Astrocyte (in vitro differentiated cells and primary cell): Measurements from ENCODE around the gene CLTCL1. TPM values are rescaled to one million over a fixed set of nuclear protein-coding genes. Genes with fewer than 3 reads are reported as not detected.

Experiments
- DNase-seq: peaks from one replicate; pipeline ENCODE4 v3.0.0-alpha.2; 2010; ENCODE audit warnings: low read depth
- FAIRE-seq: peaks from 2 replicates; lab custom pipeline; 2011; peaks lifted over from hg19 to GRCh38; lab: Jason Lieb, UNC
- H2AFZ ChIP-seq: 2 replicates; pipeline ENCODE4 v1.6.0; 2012; ENCODE audit warnings: low read depth, low read length, inconsistent platforms
- H3K27ac ChIP-seq: 2 replicates; pipeline ENCODE4 v1.5.1; 2011; ENCODE audit warnings: low read depth, low read length, inconsistent platforms
- H3K27me3 ChIP-seq: 2 replicates; pipeline ENCODE4 v1.6.0; 2011; ENCODE audit warnings: low read length, inconsistent platforms; ENCODE audit not compliant: insufficient read depth
- H3K36me3 ChIP-seq: 2 replicates; pipeline ENCODE4 v1.5.1; 2011; ENCODE audit warnings: low read length, inconsistent platforms; ENCODE audit not compliant: insufficient read depth
- H3K4me1 ChIP-seq: 2 replicates; pipeline ENCODE4 v1.5.1; 2011; ENCODE audit warnings: low read length, inconsistent platforms; ENCODE audit not compliant: insufficient read depth
- H3K4me2 ChIP-seq: 2 replicates; pipeline ENCODE4 v1.6.0; 2012; ENCODE audit warnings: low read length, inconsistent platforms
- H3K4me3 ChIP-seq: 2 replicates; pipeline ENCODE4 v1.5.1; 2011; ENCODE audit warnings: low read depth, mild to moderate bottlenecking, low read length, inconsistent platforms; ENCODE audit not compliant: insufficient read depth
- H3K79me2 ChIP-seq: 2 replicates; pipeline ENCODE4 v1.6.0; 2012; ENCODE audit warnings: mild to moderate bottlenecking, low read length, inconsistent platforms; ENCODE audit not compliant: insufficient read depth
- H3K9ac ChIP-seq: 2 replicates; pipeline ENCODE4 v1.6.0; 2012; ENCODE audit warnings: mild to moderate bottlenecking, low read length, inconsistent platforms
- H3K9me3 ChIP-seq: 2 replicates; pipeline ENCODE4 v1.5.1; 2012; ENCODE audit warnings: low read depth, mild to moderate bottlenecking, low read length, inconsistent platforms; ENCODE audit not compliant: insufficient read depth
- H4K20me1 ChIP-seq: 2 replicates; pipeline ENCODE4 v1.6.0; 2012; ENCODE audit warnings: low read length, inconsistent platforms; ENCODE audit not compliant: insufficient read depth
- H3K27ac Mint-ChIP-seq: one replicate; pipeline ENCODE4 v1.8.0; 2021; ENCODE audit warnings: mild to moderate bottlenecking, mixed read lengths; ENCODE audit not compliant: unreplicated experiment
- H3K27me3 Mint-ChIP-seq: one replicate; pipeline ENCODE4 v1.8.0; 2021; ENCODE audit warnings: low read depth, mixed read lengths; ENCODE audit not compliant: unreplicated experiment
- H3K36me3 Mint-ChIP-seq: one replicate; pipeline ENCODE4 v1.8.0; 2021; ENCODE audit warnings: low read depth, mixed read lengths; ENCODE audit not compliant: unreplicated experiment
- H3K4me1 Mint-ChIP-seq: one replicate; pipeline ENCODE4 v1.8.0; 2021; ENCODE audit warnings: low read depth, mixed read lengths; ENCODE audit not compliant: unreplicated experiment
- H3K4me3 Mint-ChIP-seq: one replicate; pipeline ENCODE4 v1.8.0; 2021; ENCODE audit warnings: mild to moderate bottlenecking, moderate library complexity, mixed read lengths; ENCODE audit not compliant: unreplicated experiment
- H3K9me3 Mint-ChIP-seq: one replicate; pipeline ENCODE4 v1.8.0; 2021; ENCODE audit warnings: mild to moderate bottlenecking, mixed read lengths; ENCODE audit not compliant: unreplicated experiment
- CTCF ChIP-seq: IDR thresholded peaks from 2 replicates; pipeline ENCODE4 v1.5.1; 2011; ENCODE audit warnings: low read depth, mild to moderate bottlenecking, inconsistent platforms, low read length, moderate library complexity; ENCODE audit not compliant: insufficient read depth
- EZH2 ChIP-seq: IDR thresholded peaks from 2 replicates; pipeline ENCODE4 v1.6.1; 2012; ENCODE audit warnings: mild to moderate bottlenecking, low read length, inconsistent platforms; ENCODE audit not compliant: insufficient read depth
- total RNA-seq: library from RNA; stranded (reverse); gene quantifications from 2 replicates; pipeline ENCODE4 v1.2.1, GENCODE V29; 2021

The CLTCL1 gene
- total RNA-seq, 1 donor from 2014 or later: 54.4 TPM

- Mint-ChIP-seq H3K4me3 (no peak overlapping the region), H3K9me3 (no peaks in the 10 kb centered on the region), H3K27me3 (no peaks in the 10 kb centered on the region), H3K27ac (no peak overlapping the region), H3K4me1 (peaks cover 10% of the 10 kb centered on the region), H3K36me3 (peaks cover 25% of the 10 kb centered on the region)
- Histone ChIP-seq H2AFZ (no peak overlapping the region), H3K9me3 (no peaks in the 10 kb centered on the region), H3K4me1 (peaks cover 11% of the 10 kb centered on the region), H3K27ac (no peak overlapping the region), H3K4me2 (no peak overlapping the region), H3K36me3 (no peaks in the 10 kb centered on the region), H4K20me1 (no peaks in the 10 kb centered on the region), H3K4me3 (no peak overlapping the region), H3K9ac (no peak overlapping the region), H3K79me2 (peaks cover under 1% of the 10 kb centered on the region), H3K27me3 (no peaks in the 10 kb centered on the region)
- FAIRE-seq: no peak
- no peak for DNase-seq
- TF ChIP-seq EZH2 (no peak), CTCF (no peak)
These were observed 108.3 kb downstream of the CLTCL1 start for GRCh38 chr22:19183216-19183615.

GRCh38 chr22:19182472-19183157 lies 108.9 kb downstream of the CLTCL1 start:
- peaks cover 21% of the 10 kb centered on the region for H3K36me3 Mint-ChIP-seq
- no peaks in the 10 kb centered on the region for H3K9me3 Mint-ChIP-seq
- H3K4me1 Mint-ChIP-seq: peaks cover 10% of the 10 kb centered on the region
- Histone ChIP-seq H3K9ac (no peak overlapping the region), H3K4me3 (no peak overlapping the region), H3K79me2 (peaks cover 6% of the 10 kb centered on the region), H3K36me3 (no peaks in the 10 kb centered on the region), H2AFZ (no peak overlapping the region), H3K4me1 (peaks cover 11% of the 10 kb centered on the region), H3K27ac (no peak overlapping the region), H3K4me2 (no peak overlapping the region), H3K27me3 (no peaks in the 10 kb centered on the region), H3K9me3 (no peaks in the 10 kb centered on the region), H4K20me1 (peaks cover under 1% of the 10 kb centered on the region)
- FAIRE-seq: no peak
- DNase-seq: no peak
- no peak overlapping the region for H3K27ac Mint-ChIP-seq
- no peak for TF ChIP-seq CTCF
- TF ChIP-seq EZH2: no peak
- no peak overlapping the region for H3K4me3 Mint-ChIP-seq
- H3K27me3 Mint-ChIP-seq: no peaks in the 10 kb centered on the region

GRCh38 chr22:19181786-19182471 lies 109.6 kb downstream of the CLTCL1 start:
- no peaks in the 10 kb centered on the region for H3K27me3 Mint-ChIP-seq
- no peak for FAIRE-seq

More at GRCh38 chr22:19181786-19182471, 109.6 kb downstream of the CLTCL1 start:
- no peaks in the 10 kb centered on the region for H3K27me3 ChIP-seq
- peaks cover 18% of the 10 kb centered on the region for H3K4me1 ChIP-seq
- H2AFZ ChIP-seq: no peak overlapping the region
- H3K36me3 Mint-ChIP-seq: peaks cover 17% of the 10 kb centered on the region
- no peak overlapping the region for H3K27ac ChIP-seq
- H4K20me1 ChIP-seq: peaks cover 7% of the 10 kb centered on the region
- peaks cover 12% of the 10 kb centered on the region for H3K4me1 Mint-ChIP-seq
- DNase-seq: no peak
- no peak overlapping the region for H3K9ac ChIP-seq
- H3K36me3 ChIP-seq: no peaks in the 10 kb centered on the region
- peaks cover 13% of the 10 kb centered on the region for H3K79me2 ChIP-seq
- H3K27ac Mint-ChIP-seq: peak overlapping the region; percentile 81
- TF ChIP-seq EZH2 (no peak), CTCF (no peak)
- no peaks in the 10 kb centered on the region for H3K9me3 Mint-ChIP-seq
- peak overlapping the region; percentile 37 for H3K4me3 Mint-ChIP-seq
- no peak overlapping the region for H3K4me2 ChIP-seq
- no peak overlapping the region for H3K4me3 ChIP-seq
- H3K9me3 ChIP-seq: no peaks in the 10 kb centered on the region
